ENCODE data around the gene DIAPH3.

The DIAPH3 gene

GRCh38 chr13:59625111-59625510, 538.6 kb downstream of the DIAPH3 start:
- DNase-seq (ENCODE audit: low read depth, low spot score): no peak

GRCh38 chr13:59623206-59623915, 540.4 kb downstream of the DIAPH3 start:
- no peak for DNase-seq (ENCODE audit: low read depth, low spot score)

GRCh38 chr13:59621773-59622172, 542.0 kb downstream of the DIAPH3 start:
- DNase-seq (ENCODE audit: low read depth, low spot score): no peak

Measured in iPS DF 19.7 (cell line).